H9 (cell line): ENCODE results near the gene RUNX2. TPM values are rescaled to one million over a fixed set of nuclear protein-coding genes. Genes with fewer than 3 reads are reported as not detected.
A peak's percentile ranks its signal among the peaks of the same experiment; 100 is the strongest.

Experiments
- DNase-seq: peaks from one replicate; pipeline ENCODE4 v3.0.0-alpha.2; 2017
- H2AFZ ChIP-seq: one replicate; pipeline ENCODE4 v1.6.1; 2013; ENCODE audit warnings: mild to moderate bottlenecking, low read length, control low read depth, moderate library complexity
- H2AK5ac ChIP-seq: 2 replicates; pipeline ENCODE4 v1.6.1; 2013; ENCODE audit warnings: low read length, control low read depth, mixed read lengths; ENCODE audit not compliant: insufficient read length
- H2BK120ac ChIP-seq: one replicate; pipeline ENCODE4 v1.6.1; 2013; ENCODE audit warnings: low read depth, mild to moderate bottlenecking, low read length, control low read depth, inconsistent platforms; ENCODE audit not compliant: poor library complexity, severe bottlenecking
- H2BK12ac ChIP-seq: 2 replicates; pipeline ENCODE4 v1.6.1; 2013; ENCODE audit warnings: low read length, control low read depth, mixed read lengths, low read depth; ENCODE audit not compliant: insufficient read length
- H2BK15ac ChIP-seq: 2 replicates; pipeline ENCODE4 v1.6.1; 2013; ENCODE audit warnings: low read depth, low read length, control low read depth
- H2BK20ac ChIP-seq: one replicate; pipeline ENCODE4 v1.6.1; 2013; ENCODE audit warnings: low read depth, mild to moderate bottlenecking, low read length, control low read depth, inconsistent platforms; ENCODE audit not compliant: poor library complexity, severe bottlenecking
- H2BK5ac ChIP-seq: 2 replicates; pipeline ENCODE4 v1.6.1; 2013; ENCODE audit warnings: low read length, control low read depth, mixed read lengths; ENCODE audit not compliant: insufficient read length
- H3K14ac ChIP-seq: 2 replicates; pipeline ENCODE4 v1.6.1; 2013; ENCODE audit warnings: low read length, control low read depth; ENCODE audit not compliant: insufficient read depth
- H3K18ac ChIP-seq: 2 replicates; pipeline ENCODE4 v1.6.1; 2013; ENCODE audit warnings: low read depth, mild to moderate bottlenecking, mixed read lengths, low read length, control low read depth; ENCODE audit not compliant: insufficient read length
- H3K23ac ChIP-seq: 2 replicates; pipeline ENCODE4 v1.6.1; 2013; ENCODE audit warnings: low read length, control low read depth, mixed read lengths, low read depth; ENCODE audit not compliant: insufficient read length
- H3K23me2 ChIP-seq: 2 replicates; pipeline ENCODE4 v1.6.1; 2013; ENCODE audit warnings: low read depth, mild to moderate bottlenecking, mixed read lengths, low read length, control low read depth; ENCODE audit not compliant: insufficient read length, poor library complexity, severe bottlenecking
- H3K27ac ChIP-seq: 2 replicates; pipeline ENCODE4 v1.5.1; 2013; ENCODE audit warnings: low read length, control low read depth, mixed read lengths, low read depth; ENCODE audit not compliant: insufficient read length
- H3K27me3 ChIP-seq: 2 replicates; pipeline ENCODE4 v1.6.1; 2013; ENCODE audit warnings: low read length, control low read depth, inconsistent platforms; ENCODE audit not compliant: insufficient read depth
- H3K4ac ChIP-seq: 2 replicates; pipeline ENCODE4 v1.6.1; 2013; ENCODE audit warnings: low read depth, mild to moderate bottlenecking, control low read depth, inconsistent platforms, low read length, moderate library complexity
- H3K4me1 ChIP-seq: 2 replicates; pipeline ENCODE4 v1.6.1; 2013; ENCODE audit warnings: low read length, control low read depth, inconsistent platforms; ENCODE audit not compliant: insufficient read depth
- H3K4me2 ChIP-seq: 2 replicates; pipeline ENCODE4 v1.6.1; 2013; ENCODE audit warnings: low read length, control low read depth, mixed read lengths; ENCODE audit not compliant: insufficient read length, insufficient read depth
- H3K56ac ChIP-seq: 2 replicates; pipeline ENCODE4 v1.6.1; 2013; ENCODE audit warnings: low read depth, mild to moderate bottlenecking, mixed read lengths, low read length, control low read depth; ENCODE audit not compliant: insufficient read length
- H3K79me1 ChIP-seq: 2 replicates; pipeline ENCODE4 v1.6.1; 2013; ENCODE audit warnings: low read depth, mild to moderate bottlenecking, moderate library complexity, low read length, control low read depth, inconsistent platforms; ENCODE audit not compliant: insufficient read depth, poor library complexity, severe bottlenecking
- H3K79me2 ChIP-seq: 2 replicates; pipeline ENCODE4 v1.6.1; 2013; ENCODE audit warnings: low read length, control low read depth, inconsistent platforms; ENCODE audit not compliant: insufficient read depth
- H3K9ac ChIP-seq: 2 replicates; pipeline ENCODE4 v1.6.1; 2013; ENCODE audit warnings: low read length, control low read depth, mixed read lengths; ENCODE audit not compliant: insufficient read length; ENCODE audit errors: extremely low read depth
- H3K9me3 ChIP-seq: one replicate; pipeline ENCODE4 v1.6.1; 2013; ENCODE audit warnings: low read depth, low read length, inconsistent platforms; ENCODE audit not compliant: control insufficient read depth
- H3T11ph ChIP-seq: one replicate; pipeline ENCODE4 v1.6.1; 2013; ENCODE audit warnings: mild to moderate bottlenecking, low read length, control low read depth, inconsistent platforms
- H4K20me1 ChIP-seq: one replicate; pipeline ENCODE4 v1.6.1; 2013; ENCODE audit not compliant: control insufficient read depth, insufficient read length, insufficient read depth
- H4K5ac ChIP-seq: 2 replicates; pipeline ENCODE4 v1.6.1; 2013; ENCODE audit warnings: low read depth, mild to moderate bottlenecking, mixed read lengths, low read length, control low read depth; ENCODE audit not compliant: insufficient read length
- H4K8ac ChIP-seq: replicated peaks from 2 replicates; pipeline ENCODE4 v1.6.1; 2013; ENCODE audit warnings: low read length, control low read depth, mixed read lengths, low read depth; ENCODE audit not compliant: insufficient read length
- H4K91ac ChIP-seq: 2 replicates; pipeline ENCODE4 v1.6.1; 2013; ENCODE audit warnings: low read depth, mild to moderate bottlenecking, moderate library complexity, mixed read lengths, low read length, control low read depth; ENCODE audit not compliant: insufficient read length
- H3K27ac Mint-ChIP-seq, 3 experiments: 2 replicates in 2 of 3; 3 replicates in 1 of 3; pipeline ENCODE4 v1.8.0; 2020 to 2021; ENCODE audit warnings: mixed read lengths in 3 of 3, mild to moderate bottlenecking in 1 of 3, moderate library complexity in 1 of 3
- H3K27me3 Mint-ChIP-seq: 2 replicates; pipeline ENCODE4 v1.8.0; 2021; ENCODE audit warnings: low read depth, mild to moderate bottlenecking, moderate library complexity, mixed read lengths
- H3K36me3 Mint-ChIP-seq, 3 experiments: 2 replicates in 2 of 3; 3 replicates in 1 of 3; pipeline ENCODE4 v1.8.0; 2020 to 2021; ENCODE audit warnings: low read depth in 3 of 3, mixed read lengths in 3 of 3; ENCODE audit not compliant: insufficient read depth in 1 of 3
- H3K4me1 Mint-ChIP-seq, 2 experiments: 2 replicates each; pipeline ENCODE4 v1.8.0; 2020; ENCODE audit warnings: mixed read lengths in 2 of 2
- H3K4me3 Mint-ChIP-seq, 2 experiments: 2 replicates in 1 of 2; 3 replicates in 1 of 2; pipeline ENCODE4 v1.8.0; 2020 to 2021; ENCODE audit warnings: mild to moderate bottlenecking in 2 of 2, mixed read lengths in 2 of 2, moderate library complexity in 1 of 2
- H3K9me3 Mint-ChIP-seq, 2 experiments: 2 replicates in 1 of 2; 3 replicates in 1 of 2; pipeline ENCODE4 v1.8.0; 2020; ENCODE audit warnings: mild to moderate bottlenecking in 2 of 2, mixed read lengths in 2 of 2, moderate library complexity in 1 of 2
- CTCF ChIP-seq: fragments of 200-600 bp; sonication (generic); conservative IDR thresholded peaks from 3 replicates; pipeline ENCODE4 v1.8.0; 2021; ENCODE audit warnings: antibody characterized with exemption, mild to moderate bottlenecking
- WGBS: extraction: QIAGEN DNeasy Blood & Tissue Kit; methylation state at CpG from one replicate; pipeline ENCODE4 v1.1.7; 2013; ENCODE audit warnings: missing lambda C conversion rate, low lambda C conversion rate, mixed read lengths; ENCODE audit not compliant: insufficient read length; ENCODE audit errors: extremely low coverage; 5-methylcytosine and 5-hydroxymethylcytosine counted together
- total RNA-seq: library from RNA; stranded (reverse); gene quantifications from 2 replicates; pipeline ENCODE4 v1.2.1, GENCODE V29; 2021

The RUNX2 gene
- total RNA-seq, 1 experiment from 2014 or later = 0.15 TPM

- Histone ChIP-seq H3K79me2 (no peaks in the 10 kb centered on the region), H3T11ph (no peak overlapping the region), H2BK15ac (no peak overlapping the region), H3K23ac (no peak overlapping the region), H2BK5ac (no peak overlapping the region), H4K91ac (no peak overlapping the region), H4K20me1 (no peaks in the 10 kb centered on the region), H2BK20ac (no peak overlapping the region), H3K79me1 (no peaks in the 10 kb centered on the region), H2BK120ac (no peak overlapping the region), H3K27me3 (no peaks in the 10 kb centered on the region), H3K4me2 (no peak overlapping the region), H3K9ac (no peak overlapping the region), H3K56ac (no peak overlapping the region), H3K9me3 (no peaks in the 10 kb centered on the region), H3K4ac (no peak overlapping the region), H3K4me1 (no peaks in the 10 kb centered on the region), H2BK12ac (no peak overlapping the region), H4K5ac (no peak overlapping the region), H3K18ac (no peak overlapping the region), H3K27ac (no peak overlapping the region), H3K23me2 (no peaks in the 10 kb centered on the region), H2AK5ac (no peak overlapping the region), H2AFZ (no peak overlapping the region), H4K8ac (peak overlapping the region; percentile 23), H3K14ac (no peak overlapping the region)
- no peaks in the 10 kb centered on the region for H3K36me3 Mint-ChIP-seq
- no peaks in the 10 kb centered on the region for H3K4me1 Mint-ChIP-seq
- H3K9me3 Mint-ChIP-seq = no peaks in the 10 kb centered on the region
- no peaks in the 10 kb centered on the region for H3K27me3 Mint-ChIP-seq
- TF ChIP-seq CTCF = no peak
- H3K4me3 Mint-ChIP-seq = peak overlapping the region in 1 of 2 experiments; percentile 5; a peak in 1 of 5 replicates
- DNase-seq = no peak
- no peak overlapping the region; a peak in 1 of 7 replicates for H3K27ac Mint-ChIP-seq
- WGBS = no CpG with 5 or more reads among the region's 4 CpGs
These were observed 225.7 kb downstream of the RUNX2 start for GRCh38 chr6:45553730-45554344.
